HEK293 (cell line): ENCODE data around the gene TSKU.

ENCODE experiments used
- CTCF ChIA-PET: fragments of 350-600 bp; formaldehyde crosslinking; extraction: SDS; loops from one replicate; lab custom pipeline; 2021; ENCODE audit warnings: antibody characterized with exemption; lab: Yijun Ruan, JAX
- POLR2A ChIA-PET: fragments of 300-600 bp; formaldehyde crosslinking; extraction: SDS; loops from one replicate; lab custom pipeline; 2020; ENCODE audit warnings: antibody characterized with exemption, inconsistent platforms; lab: Yijun Ruan, JAX
- H3K27ac ChIP-seq: fragments of 200-500 bp; sonication (Bioruptor generic); 2 replicates; pipeline ENCODE4 v1.5.1; 2014; ENCODE audit warnings: low read depth, low read length, control low read depth, inconsistent platforms; ENCODE audit errors: extremely low read depth
- H3K36me3 ChIP-seq, 2 experiments: fragments of 200-500 bp in 1 of 2; sonication (Bioruptor generic) in 1 of 2; 1 replicate in 1 of 2; 2 replicates in 1 of 2; pipeline ENCODE4 v1.5.1; 2014 to 2017; ENCODE audit warnings: inconsistent platforms in 2 of 2, low read length in 2 of 2; ENCODE audit not compliant: control insufficient read depth in 2 of 2, insufficient read depth in 1 of 2
- H3K4me1 ChIP-seq: fragments of 200-500 bp; sonication (Bioruptor generic); 2 replicates; pipeline ENCODE4 v1.5.1; 2014; ENCODE audit warnings: mild to moderate bottlenecking, low read length, inconsistent platforms; ENCODE audit not compliant: control insufficient read depth, insufficient read depth
- H3K4me3 ChIP-seq: 2 replicates; pipeline ENCODE4 v1.5.1; 2011; ENCODE audit warnings: low read depth, mild to moderate bottlenecking, control low read depth, low read length, moderate library complexity
- H3K9me3 ChIP-seq: fragments of 200-500 bp; sonication (Bioruptor generic); 2 replicates; pipeline ENCODE4 v1.5.1; 2014; ENCODE audit warnings: low read depth, low read length, inconsistent platforms; ENCODE audit not compliant: control insufficient read depth, insufficient read depth
- GLIS2 ChIP-seq: fragments of 450-650 bp; formaldehyde crosslinking; IDR thresholded peaks from 2 replicates; pipeline ENCODE4 v1.5.1; 2016; ENCODE audit warnings: missing biosample characterization, missing genetic modification characterization
- KLF16 ChIP-seq: fragments of 450-650 bp; formaldehyde crosslinking; IDR thresholded peaks from 2 replicates; pipeline ENCODE4 v1.5.1; 2017; ENCODE audit warnings: missing biosample characterization, missing genetic modification characterization
- MYNN ChIP-seq: fragments of 450-650 bp; formaldehyde crosslinking; IDR thresholded peaks from 2 replicates; pipeline ENCODE4 v1.5.1; 2016; ENCODE audit warnings: missing biosample characterization, missing genetic modification characterization, borderline replicate concordance
- ZBTB8A ChIP-seq: fragments of 450-650 bp; formaldehyde crosslinking; IDR thresholded peaks from 2 replicates; pipeline ENCODE4 v1.5.1; 2016; ENCODE audit warnings: missing biosample characterization, missing genetic modification characterization
- ZFP37 ChIP-seq: fragments of 450-650 bp; formaldehyde crosslinking; IDR thresholded peaks from 2 replicates; pipeline ENCODE4 v1.5.1; 2016; ENCODE audit warnings: missing biosample characterization, missing genetic modification characterization
- ZNF112 ChIP-seq: fragments of 450-650 bp; formaldehyde crosslinking; IDR thresholded peaks from 2 replicates; pipeline ENCODE4 v1.5.0; 2017; ENCODE audit warnings: missing biosample characterization, missing genetic modification characterization
- ZNF214 ChIP-seq: fragments of 450-650 bp; formaldehyde crosslinking; IDR thresholded peaks from 2 replicates; pipeline ENCODE4 v1.5.1; 2017; ENCODE audit warnings: missing biosample characterization, mild to moderate bottlenecking, missing genetic modification characterization, borderline replicate concordance
- ZNF221 ChIP-seq: fragments of 450-650 bp; formaldehyde crosslinking; IDR thresholded peaks from 2 replicates; pipeline ENCODE4 v1.5.1; 2017; ENCODE audit warnings: missing biosample characterization, missing genetic modification characterization, borderline replicate concordance
- ZNF366 ChIP-seq: fragments of 450-650 bp; formaldehyde crosslinking; conservative IDR thresholded peaks from 2 replicates; pipeline ENCODE4 v1.5.1; 2016; ENCODE audit warnings: missing biosample characterization, missing genetic modification characterization
- ZNF558 ChIP-seq: fragments of 450-650 bp; formaldehyde crosslinking; IDR thresholded peaks from 2 replicates; pipeline ENCODE4 v1.5.1; 2016; ENCODE audit warnings: missing biosample characterization, missing genetic modification characterization
- ZNF621 ChIP-seq: fragments of 450-650 bp; formaldehyde crosslinking; IDR thresholded peaks from 2 replicates; pipeline ENCODE4 v1.5.1; 2017; ENCODE audit warnings: missing biosample characterization, missing genetic modification characterization
- ZNF677 ChIP-seq: fragments of 450-650 bp; IDR thresholded peaks from 2 replicates; pipeline ENCODE4 v1.5.0; 2018; ENCODE audit warnings: missing biosample characterization, mild to moderate bottlenecking, missing genetic modification characterization, moderate library complexity
- ZNF785 ChIP-seq: fragments of 450-650 bp; formaldehyde crosslinking; IDR thresholded peaks from 2 replicates; pipeline ENCODE4 v1.5.1; 2016; ENCODE audit warnings: missing biosample characterization, missing genetic modification characterization
- ZNF830 ChIP-seq: fragments of 450-650 bp; IDR thresholded peaks from 2 replicates; pipeline ENCODE4 v1.5.0; 2018; ENCODE audit warnings: missing biosample characterization, missing genetic modification characterization, low read depth, mild to moderate bottlenecking, moderate library complexity
- TF ChIP-seq, protein P1 (sequence below): fragments of 450-650 bp; formaldehyde crosslinking; IDR thresholded peaks from 2 replicates; pipeline ENCODE4 v1.5.1; 2016; ENCODE audit warnings: missing biosample characterization, missing genetic modification characterization
- TF ChIP-seq, protein P2 (sequence below): fragments of 450-650 bp; formaldehyde crosslinking; IDR thresholded peaks from 2 replicates; pipeline ENCODE4 v1.5.1; 2016; ENCODE audit warnings: missing biosample characterization, missing genetic modification characterization

The TSKU gene

DNA sequence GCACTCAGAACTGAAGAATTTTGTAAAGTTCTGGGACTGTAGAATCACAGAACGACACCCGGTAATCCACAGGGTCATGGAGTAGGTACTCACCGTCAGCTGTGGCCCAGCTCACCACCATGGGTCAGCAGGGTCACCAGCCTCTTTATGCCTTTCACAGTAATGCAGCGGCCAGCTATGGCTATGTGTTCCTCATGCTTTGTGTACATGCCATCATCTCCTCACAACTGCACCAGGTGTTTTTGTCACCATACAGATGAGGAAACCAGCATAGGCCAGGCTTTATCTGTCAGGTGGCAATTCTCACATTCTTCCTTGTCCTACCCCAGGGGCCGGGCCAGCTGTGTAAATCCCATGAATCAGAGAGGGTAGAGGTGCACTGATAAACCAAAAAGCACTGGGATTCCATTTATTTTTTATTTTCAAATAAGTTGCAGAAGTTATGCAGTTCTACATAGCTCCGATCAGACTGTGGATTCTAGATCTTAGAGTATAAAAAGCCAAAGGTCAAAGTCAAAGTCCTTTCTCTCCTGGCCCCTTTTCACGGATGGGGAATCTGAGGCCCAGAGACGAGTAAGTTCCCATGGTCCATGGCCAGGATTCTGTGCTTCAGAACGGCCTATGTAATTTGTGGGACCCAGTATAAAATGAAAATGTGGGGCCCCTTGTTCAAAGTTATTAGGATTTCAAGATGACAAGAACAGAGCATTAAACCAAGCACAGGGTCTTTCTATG lies 17.5 kb downstream of the TSKU start:
- Histone ChIP-seq H3K4me3 (no peak overlapping the region), H3K27ac (no peak overlapping the region), H3K4me1 (0 out of 2 replicates have a peak, but pooled peaks cover 2% of the 10 kb centered on the region), H3K9me3 (no peaks in the 10 kb centered on the region), H3K36me3 (peaks cover 0 to 13% of the 10 kb centered on the region in 2 experiments; a peak in 1 of 3 replicates)
- ChIA-PET POLR2A (interaction anchor here (1.5 kb wide), 1 partner anchor 16 kb away, joined by 3 read pairs; no protein-coding TSS in a partner anchor), CTCF (interaction anchor here (0.6 to 7.3 kb wide), 5 partner anchors 13 to 174 kb away, joined by 3 to 99 read pairs (median 4); no protein-coding TSS in a partner anchor)
- TF ChIP-seq ZBTB8A (tag by site-specific recombination): no peak

DNA sequence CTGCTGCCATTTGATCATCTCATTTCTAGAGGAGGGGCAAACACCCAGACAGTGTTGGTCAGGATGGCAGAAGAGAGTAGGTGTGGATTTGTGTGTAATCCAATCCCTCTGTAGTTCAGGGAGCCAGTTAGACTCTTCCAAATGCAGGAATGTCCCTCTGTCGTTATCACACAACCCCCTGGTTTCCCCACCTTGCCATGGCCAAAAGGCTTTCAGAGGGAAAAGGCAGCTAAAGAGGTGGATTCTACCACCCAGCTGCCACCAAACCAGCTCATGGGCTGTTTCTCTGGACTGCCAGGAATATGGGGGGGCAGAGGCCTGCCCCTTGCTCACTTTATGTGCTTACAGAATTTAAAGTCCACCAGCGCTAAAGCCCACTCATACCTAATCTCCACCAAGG lies 18.1 kb downstream of the TSKU start:
- TF ChIP-seq ZNF785 (tag by site-specific recombination): no peak
- TF ChIP-seq, protein P1, sequence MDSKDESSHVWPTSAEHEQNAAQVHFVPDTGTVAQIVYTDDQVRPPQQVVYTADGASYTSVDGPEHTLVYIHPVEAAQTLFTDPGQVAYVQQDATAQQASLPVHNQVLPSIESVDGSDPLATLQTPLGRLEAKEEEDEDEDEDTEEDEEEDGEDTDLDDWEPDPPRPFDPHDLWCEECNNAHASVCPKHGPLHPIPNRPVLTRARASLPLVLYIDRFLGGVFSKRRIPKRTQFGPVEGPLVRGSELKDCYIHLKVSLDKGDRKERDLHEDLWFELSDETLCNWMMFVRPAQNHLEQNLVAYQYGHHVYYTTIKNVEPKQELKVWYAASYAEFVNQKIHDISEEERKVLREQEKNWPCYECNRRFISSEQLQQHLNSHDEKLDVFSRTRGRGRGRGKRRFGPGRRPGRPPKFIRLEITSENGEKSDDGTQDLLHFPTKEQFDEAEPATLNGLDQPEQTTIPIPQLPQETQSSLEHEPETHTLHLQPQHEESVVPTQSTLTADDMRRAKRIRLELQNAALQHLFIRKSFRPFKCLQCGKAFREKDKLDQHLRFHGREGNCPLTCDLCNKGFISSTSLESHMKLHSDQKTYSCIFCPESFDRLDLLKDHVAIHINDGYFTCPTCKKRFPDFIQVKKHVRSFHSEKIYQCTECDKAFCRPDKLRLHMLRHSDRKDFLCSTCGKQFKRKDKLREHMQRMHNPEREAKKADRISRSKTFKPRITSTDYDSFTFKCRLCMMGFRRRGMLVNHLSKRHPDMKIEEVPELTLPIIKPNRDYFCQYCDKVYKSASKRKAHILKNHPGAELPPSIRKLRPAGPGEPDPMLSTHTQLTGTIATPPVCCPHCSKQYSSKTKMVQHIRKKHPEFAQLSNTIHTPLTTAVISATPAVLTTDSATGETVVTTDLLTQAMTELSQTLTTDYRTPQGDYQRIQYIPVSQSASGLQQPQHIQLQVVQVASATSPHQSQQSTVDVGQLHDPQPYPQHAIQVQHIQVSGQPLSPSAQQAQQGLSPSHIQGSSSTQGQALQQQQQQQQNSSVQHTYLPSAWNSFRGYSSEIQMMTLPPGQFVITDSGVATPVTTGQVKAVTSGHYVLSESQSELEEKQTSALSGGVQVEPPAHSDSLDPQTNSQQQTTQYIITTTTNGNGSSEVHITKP (tag by site-specific recombination): peak; percentile 72
- TF ChIP-seq, all 188 proteins: peak for 1
- Histone ChIP-seq H3K9me3 (no peaks in the 10 kb centered on the region), H3K27ac (no peak overlapping the region), H3K36me3 (peaks cover 0 to 8% of the 10 kb centered on the region in 2 experiments; a peak in 1 of 3 replicates), H3K4me3 (no peak overlapping the region), H3K4me1 (0 out of 2 replicates have a peak, but pooled peaks cover 2% of the 10 kb centered on the region)
- POLR2A ChIA-PET: interaction anchor here (1.5 kb wide), 1 partner anchor 17 kb away, joined by 3 read pairs; no protein-coding TSS in a partner anchor
- CTCF ChIA-PET: interaction anchor here (0.6 to 7.3 kb wide), 9 partner anchors 13 to 388 kb away, joined by 3 to 99 read pairs (median 4); no protein-coding TSS in a partner anchor

DNA sequence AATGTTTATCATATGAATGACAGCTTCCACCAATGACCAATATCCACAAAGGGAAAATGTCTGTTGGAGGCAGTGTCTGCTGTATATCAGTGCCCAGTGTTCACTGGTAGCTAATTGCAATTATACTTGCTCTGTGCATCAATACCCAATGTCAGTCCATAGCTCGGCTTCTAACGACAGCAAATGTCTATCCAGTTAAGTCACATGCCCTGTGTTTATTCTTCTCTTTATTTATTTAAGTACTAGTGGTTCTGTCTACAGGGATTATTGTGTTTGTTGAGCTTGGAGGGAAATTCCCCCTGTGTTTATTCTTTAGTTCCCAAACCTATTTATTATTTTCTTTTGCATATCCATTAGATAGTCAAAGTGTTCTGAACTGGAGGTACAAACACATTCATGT lies 18.6 kb downstream of the TSKU start:
- Histone ChIP-seq H3K4me1 (0 out of 2 replicates have a peak, but pooled peaks cover 2% of the 10 kb centered on the region), H3K27ac (no peak overlapping the region), H3K9me3 (no peaks in the 10 kb centered on the region), H3K36me3 (peaks cover 0 to 2% of the 10 kb centered on the region in 2 experiments; a peak in 1 of 3 replicates), H3K4me3 (no peak overlapping the region)
- ChIA-PET CTCF (interaction anchor here (0.5 to 7.3 kb wide), 14 partner anchors 11 to 388 kb away, joined by 3 to 99 read pairs (median 3); no protein-coding TSS in a partner anchor), POLR2A (interaction anchor here (1.5 kb wide), 1 partner anchor 17 kb away, joined by 3 read pairs; no protein-coding TSS in a partner anchor)
- TF ChIP-seq ZNF112 (tag by site-specific recombination) (no peak), ZNF677 (tag by site-specific recombination) (no peak), ZNF558 (tag by site-specific recombination) (no peak), MYNN (tag by site-specific recombination) (no peak), ZNF366 (tag by site-specific recombination) (no peak), GLIS2 (tag by site-specific recombination) (no peak), ZNF221 (tag by site-specific recombination) (no peak), ZNF830 (no peak), ZFP37 (tag by site-specific recombination) (no peak), ZNF214 (tag by site-specific recombination) (no peak), KLF16 (no peak), ZNF621 (tag by site-specific recombination) (no peak)
- TF ChIP-seq, protein P2, sequence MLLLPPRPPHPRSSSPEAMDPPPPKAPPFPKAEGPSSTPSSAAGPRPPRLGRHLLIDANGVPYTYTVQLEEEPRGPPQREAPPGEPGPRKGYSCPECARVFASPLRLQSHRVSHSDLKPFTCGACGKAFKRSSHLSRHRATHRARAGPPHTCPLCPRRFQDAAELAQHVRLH: no peak
